Hematopoietic multipotent progenitor cell treated with erythropoietin and hydrocortisone succinate and interleukin-3 and kit ligand, for 15 days (in vitro differentiated cells): ENCODE measurements around the gene CAMP.
"Not testable (repeated sequence)": the region's sequence is repeated elsewhere in the genome, so short reads cannot be mapped to it uniquely, and the experiment has no call there.

Experiments used
- DNase-seq: peaks from one replicate; pipeline ENCODE4 v3.0.0-alpha.2; 2015; ENCODE audit warnings: low spot score

CAMP gene

GRCh38 chr3:48267782-48268181, 44.5 kb downstream of the CAMP start:
- DNase-seq: no peak

- DNase-seq: no peak
Observed at GRCh38 chr3:48268381-48268935, 45.2 kb downstream of the CAMP start.

GRCh38 chr3:48268936-48269561, 45.8 kb downstream of the CAMP start:
- DNase-seq: no peak

GRCh38 chr3:48269592-48269991, 46.3 kb downstream of the CAMP start:
- no peak for DNase-seq

GRCh38 chr3:48270306-48270705, 47.0 kb downstream of the CAMP start:
- DNase-seq: no peak

- DNase-seq: not testable (repeated sequence)
Observed at GRCh38 chr3:48271223-48271622, 47.9 kb downstream of the CAMP start.

- no peak for DNase-seq
Observed at GRCh38 chr3:48271763-48272498, 48.6 kb downstream of the CAMP start.

GRCh38 chr3:48273594-48274211, 50.4 kb downstream of the CAMP start:
- DNase-seq: peak; percentile 73

GRCh38 chr3:48274452-48274851, 51.2 kb downstream of the CAMP start:
- no peak for DNase-seq
